GM12872 (cell line): ENCODE data around the gene FGF19.

Experiments used
- TF ChIP-seq, protein P1 (sequence below): IDR thresholded peaks from 3 replicates; pipeline ENCODE4 v1.5.1; 2011; ENCODE audit warnings: low read depth, mild to moderate bottlenecking, low read length, moderate library complexity; ENCODE audit not compliant: insufficient read depth

The FGF19 gene

DNA sequence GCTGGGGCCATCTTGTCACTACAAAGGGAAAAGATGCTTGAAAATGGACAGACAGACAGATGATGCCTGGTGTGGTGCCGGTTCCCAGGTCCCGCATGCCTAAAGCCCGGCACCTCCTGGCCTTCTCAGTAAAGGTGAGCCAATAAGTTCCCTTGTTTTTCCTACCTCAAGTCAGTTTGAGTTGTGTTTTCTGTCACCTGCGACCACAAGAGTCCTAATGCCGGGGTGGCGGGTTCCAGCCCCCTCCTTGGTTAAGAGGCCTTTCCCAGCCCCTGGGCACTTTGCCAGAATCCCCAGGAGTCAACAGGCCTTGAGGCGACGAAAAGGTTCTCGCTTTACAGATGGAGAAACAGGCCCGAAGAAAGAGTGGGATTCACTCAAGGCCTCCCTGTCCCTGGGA lies 9.0 kb downstream of the FGF19 start:
- TF ChIP-seq, protein P1, sequence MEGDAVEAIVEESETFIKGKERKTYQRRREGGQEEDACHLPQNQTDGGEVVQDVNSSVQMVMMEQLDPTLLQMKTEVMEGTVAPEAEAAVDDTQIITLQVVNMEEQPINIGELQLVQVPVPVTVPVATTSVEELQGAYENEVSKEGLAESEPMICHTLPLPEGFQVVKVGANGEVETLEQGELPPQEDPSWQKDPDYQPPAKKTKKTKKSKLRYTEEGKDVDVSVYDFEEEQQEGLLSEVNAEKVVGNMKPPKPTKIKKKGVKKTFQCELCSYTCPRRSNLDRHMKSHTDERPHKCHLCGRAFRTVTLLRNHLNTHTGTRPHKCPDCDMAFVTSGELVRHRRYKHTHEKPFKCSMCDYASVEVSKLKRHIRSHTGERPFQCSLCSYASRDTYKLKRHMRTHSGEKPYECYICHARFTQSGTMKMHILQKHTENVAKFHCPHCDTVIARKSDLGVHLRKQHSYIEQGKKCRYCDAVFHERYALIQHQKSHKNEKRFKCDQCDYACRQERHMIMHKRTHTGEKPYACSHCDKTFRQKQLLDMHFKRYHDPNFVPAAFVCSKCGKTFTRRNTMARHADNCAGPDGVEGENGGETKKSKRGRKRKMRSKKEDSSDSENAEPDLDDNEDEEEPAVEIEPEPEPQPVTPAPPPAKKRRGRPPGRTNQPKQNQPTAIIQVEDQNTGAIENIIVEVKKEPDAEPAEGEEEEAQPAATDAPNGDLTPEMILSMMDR, result no peak

DNA sequence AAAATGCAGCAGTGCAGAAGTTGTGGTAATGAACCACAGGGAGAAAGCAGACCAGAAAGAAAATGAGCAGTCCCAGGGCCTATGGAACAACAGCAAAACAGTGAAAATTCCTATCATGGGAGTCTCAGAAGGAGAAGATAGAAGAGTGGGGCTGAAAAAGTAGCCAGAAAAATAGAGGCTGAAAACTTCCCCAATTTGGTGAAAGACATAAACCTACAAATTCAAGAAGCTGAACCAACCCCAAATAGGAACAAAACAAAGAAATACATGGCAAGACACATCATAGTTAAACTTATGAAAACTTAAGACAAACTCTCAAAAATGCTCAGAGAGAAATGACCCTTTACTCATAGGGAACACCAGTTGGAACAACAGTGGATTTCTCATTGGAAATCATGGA lies 11.4 kb downstream of the FGF19 start:
- TF ChIP-seq, protein P1, result no peak

DNA sequence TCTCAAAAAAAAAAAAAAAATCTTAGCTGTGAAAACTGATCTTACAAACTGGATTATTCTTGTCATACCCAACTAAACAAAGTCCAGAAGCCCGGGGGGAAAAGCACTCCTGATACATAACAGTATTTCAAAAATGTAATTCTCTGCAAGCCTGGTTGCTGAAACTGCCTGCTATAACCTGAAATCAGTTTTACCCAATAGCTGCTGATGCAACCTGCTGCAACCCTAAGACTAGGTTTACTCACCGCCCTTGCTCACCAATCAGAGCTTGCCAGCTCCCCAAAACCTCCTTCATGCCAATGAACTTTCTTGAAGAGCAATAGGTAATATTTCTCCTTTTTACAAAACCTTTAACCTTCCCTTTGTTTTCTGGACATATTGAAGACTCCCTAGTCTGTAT lies 12.4 kb downstream of the FGF19 start:
- TF ChIP-seq, protein P1, result no peak

DNA sequence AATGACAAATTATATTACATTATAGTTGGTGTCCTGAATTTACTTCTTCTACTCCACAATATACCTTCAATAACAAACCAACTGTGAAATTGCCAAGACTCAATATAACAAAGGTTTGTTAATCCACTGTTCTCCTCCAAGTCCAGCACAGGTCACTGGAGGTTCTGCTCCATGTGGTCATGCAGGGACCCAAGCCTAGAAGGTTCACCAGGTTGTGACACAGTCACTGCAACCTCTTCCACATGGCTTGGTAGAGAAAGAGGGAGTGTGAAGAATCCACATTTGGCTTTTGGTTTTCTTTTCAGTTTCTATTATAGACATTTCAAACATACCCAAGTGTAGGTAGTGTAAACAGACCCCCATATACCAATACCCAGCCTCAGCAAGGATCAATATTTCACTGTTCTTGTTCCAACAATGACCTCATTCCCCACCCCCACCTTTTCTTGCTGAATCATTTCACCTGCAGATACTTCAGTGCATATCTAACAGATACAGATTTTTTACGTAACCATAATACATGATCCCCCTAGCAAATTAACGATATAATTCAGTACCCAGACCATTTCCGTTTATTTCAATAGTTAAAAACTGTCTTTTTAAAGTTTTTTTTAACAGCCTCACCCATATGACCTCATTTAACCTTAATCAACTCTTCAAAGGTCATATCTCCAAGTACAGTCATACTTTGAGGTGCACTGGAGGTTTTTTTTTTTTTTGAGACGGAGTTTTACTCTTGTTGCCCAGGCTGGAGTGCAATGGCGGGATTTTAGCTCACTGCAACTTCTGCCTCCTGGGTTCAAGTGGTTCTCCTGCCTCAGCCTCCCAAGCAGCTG lies 14.1 kb downstream of the FGF19 start:
- TF ChIP-seq, protein P1, result no peak

DNA sequence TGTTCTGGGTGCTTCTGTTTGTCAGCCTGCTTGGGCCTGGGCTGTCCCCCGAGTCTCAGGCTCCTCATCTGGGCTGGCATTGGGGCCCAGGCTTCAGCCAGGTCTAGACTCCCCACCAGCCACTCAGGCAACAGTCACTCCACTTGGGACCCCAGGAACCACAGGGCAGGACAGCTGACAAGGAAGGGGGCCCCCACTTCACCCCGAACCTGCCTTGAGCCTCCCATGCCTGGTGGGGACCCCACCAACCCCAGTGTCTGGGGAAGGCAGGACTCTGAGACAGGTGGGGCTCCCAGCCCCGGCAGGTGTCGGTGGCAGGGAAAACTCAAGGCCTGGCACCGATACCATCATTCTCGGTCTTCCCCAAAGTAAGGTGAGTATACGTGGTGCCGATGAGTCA lies 17.0 kb downstream of the FGF19 start:
- TF ChIP-seq, protein P1, result no peak

DNA sequence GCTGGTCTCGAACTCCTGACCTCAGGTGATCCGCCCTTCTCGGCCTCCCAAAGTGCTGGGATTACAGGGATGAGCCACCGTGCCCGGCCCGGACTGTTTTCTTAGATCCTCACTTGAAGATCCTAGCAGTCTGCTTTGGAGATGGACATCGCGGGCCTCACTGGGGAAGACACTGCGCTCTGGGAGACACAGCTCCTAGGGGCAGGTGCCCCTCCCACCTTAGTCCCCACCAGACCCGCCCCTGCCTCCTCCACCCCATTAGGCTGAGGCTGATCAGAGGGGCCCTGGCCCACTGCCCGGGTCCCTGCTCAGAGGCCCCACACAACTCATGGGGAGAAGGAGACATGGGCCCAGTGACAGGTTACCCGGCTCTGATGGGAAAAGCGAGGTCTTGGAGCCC lies 17.4 kb downstream of the FGF19 start:
- TF ChIP-seq, protein P1, result no peak

DNA sequence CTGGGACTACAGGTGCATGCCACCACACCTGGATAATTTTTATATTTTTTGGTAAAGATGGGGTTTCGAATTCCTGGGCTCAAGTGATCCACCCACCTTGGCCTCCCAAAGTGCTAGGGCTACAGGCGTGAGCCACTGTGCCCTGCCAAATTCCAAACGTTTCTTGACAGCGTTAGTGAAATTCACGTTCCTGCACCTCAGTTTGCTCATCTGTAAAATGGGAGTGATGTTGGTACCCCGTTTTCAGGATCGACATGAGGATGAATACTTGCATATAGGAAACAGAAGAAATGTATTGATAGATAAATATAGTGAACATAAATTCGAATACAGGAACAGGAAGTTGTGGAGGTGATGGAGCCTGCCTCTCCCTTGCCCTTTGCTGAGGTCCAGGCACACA lies 18.5 kb downstream of the FGF19 start:
- TF ChIP-seq, protein P1, result no peak

DNA sequence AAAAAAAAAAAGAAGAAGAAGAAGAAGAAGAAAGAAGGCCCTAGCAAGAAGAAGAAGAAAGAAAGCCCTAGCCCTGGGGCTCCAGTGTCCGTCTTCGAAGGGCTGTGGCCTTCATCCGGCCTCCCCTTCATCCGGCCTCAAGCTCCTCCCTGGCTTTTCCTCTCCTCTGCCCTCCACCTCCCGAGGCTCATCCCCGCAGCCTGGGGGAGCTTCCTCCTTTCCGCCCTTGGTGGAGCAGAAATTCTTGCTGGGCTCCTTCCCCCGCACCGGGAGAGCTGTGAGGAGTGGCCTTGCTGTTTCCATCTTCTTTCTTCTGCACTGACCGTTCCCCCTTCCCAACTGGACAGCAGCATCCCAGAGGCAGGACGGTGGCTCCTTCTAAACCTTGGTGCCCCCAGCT lies 19.2 kb downstream of the FGF19 start:
- TF ChIP-seq, protein P1, result no peak
